Renal pelvis (tissue), 4 donors: ENCODE measurements around the gene SSTR1. TPM values are rescaled to one million over a fixed set of nuclear protein-coding genes. Genes with fewer than 3 reads are reported as not detected.

Experiments
- DNase-seq: peaks from one replicate; pipeline ENCODE4 v3.0.0-alpha.2; 2013
- polyA plus RNA-seq, 3 donors: library from polyadenylated mRNA; unstranded; fragments of 120-200 nt; gene quantifications; one replicate each; pipeline ENCODE4 v1.2.1, GENCODE V29; 2013; ENCODE audit not compliant: insufficient read length in 3 of 3

SSTR1 gene
- polyA plus RNA-seq, 3 donors = 2.1 to 2.9 (median 2.4) TPM

DNA sequence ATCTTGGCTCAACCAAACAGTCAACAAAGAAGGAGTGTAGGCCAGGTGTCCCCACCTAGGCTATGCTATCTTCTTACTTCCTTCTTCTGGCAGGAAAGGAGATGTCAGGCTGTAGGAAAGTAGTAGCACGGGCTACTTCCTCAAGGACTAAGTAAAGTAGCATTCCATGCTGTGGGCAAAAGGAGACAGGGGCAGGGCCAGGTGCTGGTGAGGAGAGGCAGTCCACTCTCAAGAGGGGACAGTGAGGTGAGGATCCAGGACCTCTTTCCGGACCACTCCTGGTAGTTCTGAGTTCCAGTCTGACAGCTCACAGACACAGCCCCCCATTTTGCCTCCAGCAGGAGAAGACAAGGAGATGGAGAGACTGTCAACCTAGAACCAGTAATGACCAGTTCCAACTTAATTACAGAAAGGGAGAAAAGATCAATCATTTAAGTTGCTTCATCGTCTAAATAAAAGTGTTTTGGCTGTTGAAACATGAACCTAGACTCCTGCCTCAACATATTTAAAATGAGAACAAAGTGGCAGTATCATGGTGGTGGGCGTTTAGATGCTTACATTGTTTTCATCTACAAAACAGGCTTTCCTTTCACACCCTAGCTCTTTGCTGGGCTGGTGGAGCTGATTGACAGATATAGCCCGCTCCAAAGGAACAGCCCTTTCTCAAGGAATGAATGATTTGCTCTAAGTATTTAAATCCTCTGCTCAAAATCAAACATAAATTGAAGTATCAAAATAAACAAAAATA lies 5.1 kb upstream of the SSTR1 start:
- DNase-seq = no peak

DNA sequence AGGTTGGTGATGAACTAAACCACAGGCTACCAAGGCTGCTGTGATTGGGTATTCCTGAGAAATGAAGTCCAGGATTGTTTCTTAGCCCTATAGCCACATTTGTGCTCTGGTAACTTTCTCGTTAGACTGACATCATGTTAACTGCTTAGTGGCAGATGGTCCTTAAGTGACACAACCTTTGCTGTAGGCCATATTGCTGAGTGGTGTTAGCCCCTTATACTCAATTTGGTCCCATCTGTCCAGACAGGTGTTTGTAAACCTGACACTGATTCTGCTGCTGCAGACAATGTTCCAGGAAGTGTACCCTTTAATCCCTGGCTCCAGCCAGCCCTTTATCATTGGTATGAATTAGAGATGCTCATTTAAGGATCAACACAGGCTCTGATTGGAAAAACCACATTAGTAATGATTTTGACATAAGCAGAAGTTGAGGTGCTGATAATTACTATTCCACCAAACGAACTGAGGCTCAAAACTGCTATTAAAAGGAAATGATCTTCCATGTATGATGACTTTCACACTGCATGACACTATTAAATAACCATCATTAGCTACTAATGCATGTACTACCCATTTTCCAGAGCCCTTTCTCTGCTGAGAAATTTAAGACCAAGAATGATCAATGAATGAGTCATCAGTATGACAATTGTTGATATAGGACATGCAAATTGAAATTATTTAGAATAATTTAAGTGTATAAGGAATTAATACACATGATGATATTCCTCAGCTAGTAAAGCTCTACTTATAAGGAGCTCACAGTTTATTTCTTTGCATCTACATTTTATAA lies 3.6 kb upstream of the SSTR1 start:
- DNase-seq = no peak

DNA sequence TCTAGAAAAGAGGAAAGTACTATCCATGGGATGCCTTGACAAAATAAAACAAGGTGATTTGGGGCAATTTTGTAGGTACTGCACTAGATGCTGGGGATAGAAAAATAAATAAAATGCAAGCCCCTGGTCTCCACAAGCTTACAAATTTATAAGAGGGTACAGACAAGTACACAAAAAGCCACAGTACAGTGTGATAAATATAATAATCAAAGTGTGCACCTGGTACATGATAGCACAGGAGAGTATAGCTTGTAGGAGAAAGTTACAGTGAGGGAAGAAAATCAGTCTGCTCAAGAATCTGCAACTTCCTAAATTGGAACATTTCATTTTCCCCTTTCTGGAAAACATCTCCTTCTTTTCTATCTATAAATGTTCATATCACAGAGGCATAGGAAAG lies 3.0 kb upstream of the SSTR1 start:
- DNase-seq = no peak

DNA sequence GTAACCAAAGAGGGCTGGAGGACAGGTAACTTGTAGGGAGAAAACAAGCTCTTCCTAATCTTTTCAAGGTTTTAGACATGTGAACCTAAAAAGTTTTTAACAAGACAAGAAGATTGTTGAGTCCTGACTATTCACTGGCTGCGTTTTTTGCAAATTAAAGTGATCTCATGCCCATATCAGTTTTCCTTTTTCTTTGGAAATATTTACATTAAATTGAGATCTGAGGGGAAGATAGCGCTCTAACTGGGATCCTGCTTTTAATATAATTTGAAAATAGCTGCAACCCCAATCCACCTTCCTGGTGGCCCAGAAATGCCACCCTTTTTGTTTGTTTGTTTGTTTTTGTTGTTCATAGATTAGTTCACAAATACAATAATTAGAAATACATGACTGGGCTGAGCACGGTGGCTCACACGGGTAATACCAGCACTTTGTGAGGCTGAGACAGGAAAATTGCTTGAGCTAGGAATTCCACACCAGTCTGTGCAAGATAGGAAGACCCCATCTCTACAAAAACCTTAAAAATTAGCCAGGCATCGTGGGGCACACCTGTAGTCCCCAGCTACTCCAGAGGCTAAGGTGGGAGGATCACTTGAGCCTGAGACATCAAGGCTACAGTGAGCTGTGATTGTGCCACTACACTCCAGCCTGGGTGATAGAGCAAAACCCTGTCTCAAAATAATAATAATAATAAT lies 2.4 kb upstream of the SSTR1 start:
- no peak for DNase-seq

DNA sequence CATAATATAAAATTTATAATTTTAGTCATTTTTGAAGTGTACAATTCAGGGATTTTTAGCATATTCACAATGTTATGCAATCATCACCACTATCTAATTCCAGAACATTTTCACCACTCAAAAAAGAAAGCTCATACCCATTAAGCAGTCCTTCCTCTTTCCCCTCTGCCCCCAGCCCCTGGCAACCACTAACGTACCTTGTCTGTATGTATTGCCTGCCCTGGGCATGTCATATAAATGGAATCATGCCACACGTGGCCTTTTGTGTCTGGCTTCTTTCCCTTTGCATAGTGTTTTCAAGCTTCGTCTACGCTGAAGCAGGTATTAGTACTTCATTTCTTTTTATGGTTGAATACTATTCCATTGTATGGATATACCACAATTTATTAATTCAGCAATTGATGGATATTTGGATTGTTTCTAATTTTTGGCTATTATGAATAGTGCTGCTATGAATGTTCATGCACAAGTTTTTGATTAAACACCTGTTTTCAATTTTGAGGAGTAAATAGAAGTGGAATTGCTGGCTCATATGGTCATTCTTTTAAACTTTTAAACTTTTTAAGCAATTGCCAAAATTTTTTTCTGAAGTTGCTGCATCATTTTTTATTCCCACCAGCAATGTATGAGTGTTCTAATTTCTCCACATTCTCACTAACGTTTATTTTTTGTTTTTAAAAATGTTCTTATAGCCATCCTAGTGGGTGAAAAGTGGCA lies 1.6 kb upstream of the SSTR1 start:
- no peak for DNase-seq

DNA sequence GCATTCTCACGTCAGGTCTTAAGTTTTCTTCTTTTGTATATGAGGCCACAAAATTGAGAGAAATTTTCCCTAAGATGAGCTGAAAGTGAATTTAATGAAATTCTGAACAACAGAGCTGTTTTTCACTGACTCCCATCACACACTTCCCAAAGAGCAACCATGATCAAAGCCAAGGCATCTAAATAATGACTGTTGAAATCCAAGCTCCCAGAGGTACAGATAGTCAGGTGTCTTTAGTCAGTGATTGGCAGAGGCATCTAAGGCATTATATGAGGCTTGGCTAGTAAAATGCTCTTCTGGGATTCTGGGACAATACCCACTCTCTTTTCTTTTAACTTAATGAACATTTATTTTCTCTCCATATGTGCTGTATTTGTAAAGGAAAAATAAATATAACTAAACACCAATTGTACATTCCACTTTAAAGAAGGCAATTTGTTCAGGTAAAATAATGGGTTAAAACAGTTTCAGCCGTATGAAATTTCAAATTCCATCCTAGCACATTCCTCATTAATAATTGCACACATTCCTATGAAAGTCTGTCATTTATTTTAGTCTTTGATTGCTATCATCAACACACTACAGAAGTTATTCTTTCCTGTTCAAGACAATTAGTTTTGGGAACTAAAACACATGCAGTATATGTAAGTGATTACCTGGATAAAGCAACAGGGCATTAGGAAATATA lies 871 bp upstream of the SSTR1 start:
- DNase-seq = no peak

DNA sequence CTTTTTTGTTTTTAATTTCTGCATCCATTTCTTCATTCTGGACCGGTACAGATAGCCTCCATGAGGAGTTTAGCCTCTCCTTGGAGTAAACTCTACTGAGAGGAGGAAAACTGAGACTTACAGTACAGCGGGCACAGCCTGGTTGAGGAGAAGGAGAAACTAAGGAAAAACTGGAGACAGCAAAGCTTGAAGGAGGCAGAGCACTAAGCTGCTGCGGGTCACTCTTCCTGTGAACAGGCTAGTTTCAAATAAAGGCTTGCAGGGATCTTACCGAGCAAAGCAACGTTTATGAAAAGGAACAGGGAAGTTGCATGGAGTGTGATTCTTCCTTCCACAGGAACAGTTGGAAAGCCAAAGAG lies 348 bp upstream of the SSTR1 start:
- DNase-seq = no peak

DNA sequence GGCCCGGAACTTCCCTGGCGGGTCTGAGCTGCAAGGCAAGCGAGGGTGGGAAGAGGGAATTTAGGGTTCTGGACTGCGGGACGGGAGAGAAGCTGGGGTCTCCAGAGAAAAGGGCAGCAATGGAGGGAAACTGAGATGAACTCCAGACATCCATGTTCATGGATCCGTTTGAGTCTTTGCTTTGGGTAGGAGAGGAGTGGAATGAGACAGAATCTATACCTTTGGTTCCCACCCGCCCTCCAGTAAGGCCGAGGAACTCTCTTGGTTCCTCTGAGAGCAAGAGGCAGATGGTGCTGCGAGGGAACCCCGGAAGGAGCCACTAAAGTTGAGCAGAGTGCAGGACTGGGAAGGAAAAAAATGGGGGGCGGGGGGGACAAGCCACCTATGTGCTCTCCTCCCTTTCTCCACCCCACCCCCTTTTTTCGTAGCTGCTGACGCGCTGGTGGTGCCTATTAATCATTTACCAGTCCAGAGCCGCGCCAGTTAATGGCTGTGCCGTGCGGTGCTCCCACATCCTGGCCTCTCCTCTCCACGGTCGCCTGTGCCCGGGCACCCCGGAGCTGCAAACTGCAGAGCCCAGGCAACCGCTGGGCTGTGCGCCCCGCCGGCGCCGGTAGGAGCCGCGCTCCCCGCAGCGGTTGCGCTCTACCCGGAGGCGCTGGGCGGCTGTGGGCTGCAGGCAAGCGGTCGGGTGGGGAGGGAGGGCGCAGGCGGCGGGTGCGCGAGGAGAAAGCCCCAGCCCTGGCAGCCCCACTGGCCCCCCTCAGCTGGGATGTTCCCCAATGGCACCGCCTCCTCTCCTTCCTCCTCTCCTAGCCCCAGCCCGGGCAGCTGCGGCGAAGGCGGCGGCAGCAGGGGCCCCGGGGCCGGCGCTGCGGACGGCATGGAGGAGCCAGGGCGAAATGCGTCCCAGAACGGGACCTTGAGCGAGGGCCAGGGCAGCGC lies 1.2 kb downstream of the SSTR1 start:
- DNase-seq = peak; percentile 47

DNA sequence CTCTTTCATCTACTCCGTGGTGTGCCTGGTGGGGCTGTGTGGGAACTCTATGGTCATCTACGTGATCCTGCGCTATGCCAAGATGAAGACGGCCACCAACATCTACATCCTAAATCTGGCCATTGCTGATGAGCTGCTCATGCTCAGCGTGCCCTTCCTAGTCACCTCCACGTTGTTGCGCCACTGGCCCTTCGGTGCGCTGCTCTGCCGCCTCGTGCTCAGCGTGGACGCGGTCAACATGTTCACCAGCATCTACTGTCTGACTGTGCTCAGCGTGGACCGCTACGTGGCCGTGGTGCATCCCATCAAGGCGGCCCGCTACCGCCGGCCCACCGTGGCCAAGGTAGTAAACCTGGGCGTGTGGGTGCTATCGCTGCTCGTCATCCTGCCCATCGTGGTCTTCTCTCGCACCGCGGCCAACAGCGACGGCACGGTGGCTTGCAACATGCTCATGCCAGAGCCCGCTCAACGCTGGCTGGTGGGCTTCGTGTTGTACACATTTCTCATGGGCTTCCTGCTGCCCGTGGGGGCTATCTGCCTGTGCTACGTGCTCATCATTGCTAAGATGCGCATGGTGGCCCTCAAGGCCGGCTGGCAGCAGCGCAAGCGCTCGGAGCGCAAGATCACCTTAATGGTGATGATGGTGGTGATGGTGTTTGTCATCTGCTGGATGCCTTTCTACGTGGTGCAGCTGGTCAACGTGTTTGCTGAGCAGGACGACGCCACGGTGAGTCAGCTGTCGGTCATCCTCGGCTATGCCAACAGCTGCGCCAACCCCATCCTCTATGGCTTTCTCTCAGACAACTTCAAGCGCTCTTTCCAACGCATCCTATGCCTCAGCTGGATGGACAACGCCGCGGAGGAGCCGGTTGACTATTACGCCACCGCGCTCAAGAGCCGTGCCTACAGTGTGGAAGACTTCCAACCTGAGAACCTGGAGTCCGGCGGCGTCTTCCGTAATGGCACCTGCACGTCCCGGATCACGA lies 2.2 kb downstream of the SSTR1 start:
- DNase-seq = no peak

DNA sequence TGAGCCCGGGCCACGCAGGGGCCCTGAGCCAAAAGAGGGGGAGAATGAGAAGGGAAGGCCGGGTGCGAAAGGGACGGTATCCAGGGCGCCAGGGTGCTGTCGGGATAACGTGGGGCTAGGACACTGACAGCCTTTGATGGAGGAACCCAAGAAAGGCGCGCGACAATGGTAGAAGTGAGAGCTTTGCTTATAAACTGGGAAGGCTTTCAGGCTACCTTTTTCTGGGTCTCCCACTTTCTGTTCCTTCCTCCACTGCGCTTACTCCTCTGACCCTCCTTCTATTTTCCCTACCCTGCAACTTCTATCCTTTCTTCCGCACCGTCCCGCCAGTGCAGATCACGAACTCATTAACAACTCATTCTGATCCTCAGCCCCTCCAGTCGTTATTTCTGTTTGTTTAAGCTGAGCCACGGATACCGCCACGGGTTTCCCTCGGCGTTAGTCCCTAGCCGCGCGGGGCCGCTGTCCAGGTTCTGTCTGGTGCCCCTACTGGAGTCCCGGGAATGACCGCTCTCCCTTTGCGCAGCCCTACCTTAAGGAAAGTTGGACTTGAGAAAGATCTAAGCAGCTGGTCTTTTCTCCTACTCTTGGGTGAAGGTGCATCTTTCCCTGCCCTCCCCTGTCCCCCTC lies 3.0 kb downstream of the SSTR1 start:
- DNase-seq = no peak

DNA sequence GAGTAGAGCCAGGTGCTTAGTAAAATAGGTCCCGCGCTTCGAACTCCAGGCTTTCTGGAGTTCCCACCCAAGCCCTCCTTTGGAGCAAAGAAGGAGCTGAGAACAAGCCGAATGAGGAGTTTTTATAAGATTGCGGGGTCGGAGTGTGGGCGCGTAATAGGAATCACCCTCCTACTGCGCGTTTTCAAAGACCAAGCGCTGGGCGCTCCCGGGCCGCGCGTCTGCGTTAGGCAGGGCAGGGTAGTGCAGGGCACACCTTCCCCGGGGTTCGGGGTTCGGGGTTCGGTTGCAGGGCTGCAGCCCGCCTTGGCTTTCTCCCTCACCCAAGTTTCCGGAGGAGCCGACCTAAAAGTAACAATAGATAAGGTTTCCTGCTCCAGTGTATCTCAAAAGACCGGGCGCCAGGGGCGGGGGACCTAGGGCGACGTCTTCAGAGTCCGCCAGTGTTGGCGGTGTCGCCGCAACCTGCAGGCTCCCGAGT lies 3.6 kb downstream of the SSTR1 start:
- DNase-seq = no peak

DNA sequence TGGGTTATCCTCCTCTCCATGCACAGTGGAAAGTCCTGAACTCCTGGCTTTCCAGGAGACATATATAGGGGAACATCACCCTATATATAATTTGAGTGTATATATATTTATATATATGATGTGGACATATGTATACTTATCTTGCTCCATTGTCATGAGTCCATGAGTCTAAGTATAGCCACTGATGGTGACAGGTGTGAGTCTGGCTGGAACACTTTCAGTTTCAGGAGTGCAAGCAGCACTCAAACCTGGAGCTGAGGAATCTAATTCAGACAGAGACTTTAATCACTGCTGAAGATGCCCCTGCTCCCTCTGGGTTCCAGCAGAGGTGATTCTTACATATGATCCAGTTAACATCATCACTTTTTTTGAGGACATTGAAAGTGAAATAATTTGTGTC lies 4.4 kb downstream of the SSTR1 start:
- no peak for DNase-seq

DNA sequence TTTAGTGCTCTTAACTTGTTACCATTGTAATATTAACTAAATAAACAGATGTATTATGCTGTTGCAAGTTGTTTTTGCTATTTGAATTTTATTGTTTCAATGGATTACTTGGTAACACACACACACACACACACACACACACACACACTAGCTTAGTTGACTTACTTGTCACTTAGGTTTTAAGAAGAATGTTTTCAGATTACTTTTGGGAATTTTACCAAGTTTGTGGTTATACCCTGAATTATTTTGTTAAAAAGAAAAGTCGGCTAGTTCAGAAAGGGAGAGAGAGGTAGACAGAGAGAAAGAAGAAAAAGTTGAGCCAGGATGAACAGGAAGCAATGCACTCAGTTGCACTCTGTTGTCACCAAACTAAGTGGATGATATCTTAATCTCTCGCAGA lies 5.3 kb downstream of the SSTR1 start:
- no peak for DNase-seq

DNA sequence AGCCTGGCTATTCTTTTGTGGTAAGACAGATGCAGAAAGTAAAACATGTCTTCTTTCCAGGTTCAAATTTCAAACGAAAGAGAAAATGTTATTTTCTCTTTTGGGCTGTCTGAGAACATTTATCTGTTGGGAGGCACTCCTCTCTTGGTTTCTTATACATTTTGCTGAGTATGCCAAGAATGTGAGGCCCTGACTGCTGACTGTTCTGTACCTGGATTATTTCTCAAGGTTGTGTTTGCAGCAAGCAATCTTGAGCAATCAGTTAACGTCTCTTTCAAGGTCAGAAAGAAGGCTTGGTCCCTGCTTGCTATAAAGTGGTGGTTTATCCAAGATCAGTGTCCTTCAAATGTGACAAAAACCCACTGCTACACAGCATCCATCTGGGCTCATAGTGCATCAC lies 9.8 kb downstream of the SSTR1 start:
- no peak for DNase-seq

DNA sequence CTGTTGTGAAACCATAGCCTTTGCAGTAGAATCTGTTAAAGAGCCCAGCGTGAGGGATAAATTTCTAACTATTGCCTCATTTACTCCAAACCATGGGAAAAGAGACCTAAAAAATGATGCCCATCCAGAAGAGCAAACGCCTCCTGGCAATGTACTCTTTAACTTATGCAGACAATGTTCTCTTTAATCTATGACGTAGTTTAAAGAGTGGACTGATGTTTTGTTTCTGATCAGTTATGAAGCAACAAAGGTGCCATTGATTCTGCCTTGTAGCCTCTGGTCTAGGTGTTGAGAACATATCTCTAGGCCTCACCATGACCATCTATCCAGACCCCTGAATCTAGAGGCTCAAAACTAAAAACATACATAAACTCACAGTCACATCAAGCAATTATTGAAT lies 13.4 kb downstream of the SSTR1 start:
- no peak for DNase-seq

DNA sequence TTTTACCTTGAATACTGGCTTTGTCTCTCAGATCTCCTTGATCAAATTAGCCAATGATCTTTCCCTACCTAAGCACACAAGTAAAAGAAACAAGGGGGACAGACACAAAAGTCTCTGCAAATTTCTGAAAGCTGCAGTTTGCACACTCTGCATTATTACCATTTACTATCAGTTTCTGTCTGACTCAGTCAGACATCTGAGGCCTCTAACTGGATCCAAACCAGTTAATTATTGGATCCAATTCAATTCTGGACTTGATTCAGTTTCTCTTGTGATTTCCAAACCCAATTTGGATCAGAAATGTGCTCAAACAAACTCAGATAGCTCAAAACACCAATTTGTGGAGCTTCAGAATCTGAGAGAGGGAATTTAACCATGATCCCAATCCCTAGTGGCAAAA lies 16.6 kb downstream of the SSTR1 start:
- DNase-seq = no peak

DNA sequence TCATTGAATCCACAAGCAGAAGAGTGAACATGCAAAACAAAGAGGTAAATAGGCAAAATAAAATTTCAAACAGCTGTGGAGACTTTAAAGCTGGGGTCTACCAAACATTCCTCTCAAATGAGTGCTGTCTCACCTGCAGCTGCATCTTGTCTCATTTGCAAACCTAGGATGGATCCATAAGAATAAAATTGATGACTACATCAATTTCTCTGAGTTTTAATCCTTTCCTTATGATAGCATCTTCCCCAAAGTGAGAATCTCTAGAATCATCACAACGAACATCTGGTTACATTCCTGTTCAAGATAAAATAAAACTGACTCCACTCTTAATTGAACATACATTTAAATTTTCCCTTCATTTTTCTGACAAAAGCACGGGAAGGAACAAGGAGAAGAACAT lies 18.2 kb downstream of the SSTR1 start:
- no peak for DNase-seq

DNA sequence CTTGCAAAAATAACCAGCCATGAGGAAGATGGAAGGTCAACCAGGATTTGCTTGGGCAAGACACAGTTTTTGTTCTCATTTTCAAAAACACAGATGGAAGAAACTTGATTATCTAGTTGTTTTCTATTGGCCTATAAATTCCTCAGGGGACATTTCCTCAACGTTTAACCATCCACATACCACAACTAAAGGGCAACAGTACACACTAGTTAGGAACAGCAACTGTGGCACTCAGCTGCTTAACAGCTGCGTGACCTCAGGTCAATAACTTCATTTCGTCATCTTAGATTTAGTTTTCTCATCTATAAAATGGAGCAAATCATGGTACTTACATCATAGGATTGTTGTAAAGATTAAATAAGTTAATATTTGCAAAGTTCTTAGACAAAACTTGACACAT lies 18.7 kb downstream of the SSTR1 start:
- no peak for DNase-seq

DNA sequence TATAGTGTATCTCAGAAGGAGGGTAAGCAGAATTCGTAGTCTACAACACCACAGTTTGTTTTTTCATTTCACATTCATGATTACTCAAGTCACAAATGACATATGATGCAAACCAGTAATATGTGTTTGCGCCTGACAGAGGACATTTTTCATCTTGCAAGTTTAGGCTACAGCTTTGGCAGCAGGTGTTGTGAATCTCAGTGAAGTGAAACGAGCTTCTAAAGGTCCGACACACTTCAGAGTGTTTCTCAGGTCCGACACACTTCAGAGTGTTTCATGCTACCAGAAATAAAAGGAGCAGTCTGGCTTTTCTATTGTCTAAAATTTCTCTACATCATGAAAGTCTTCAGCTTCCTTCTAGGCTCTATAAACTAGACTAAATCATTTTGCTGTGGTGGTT lies 25.5 kb downstream of the SSTR1 start:
- DNase-seq = no peak
